Uterus (tissue), 2 donors: ENCODE measurements around the gene PPME1.

Experiments
- CTCF ChIP-seq, 4 experiments: fragments of 200-600 bp in 2 of 4; fragments of 450-650 bp in 2 of 4; sonication (generic) in 2 of 4; IDR thresholded peaks; one replicate each; pipeline ENCODE4 v1.5.1; 2016 to 2019; ENCODE audit warnings: antibody characterized with exemption in 4 of 4, mild to moderate bottlenecking in 2 of 4, moderate library complexity in 1 of 4
- POLR2A ChIP-seq, 2 donors: fragments of 450-650 bp; IDR thresholded peaks; one replicate each; pipeline ENCODE4 v1.6.1; 2016; ENCODE audit warnings: antibody characterized with exemption in 2 of 2, mild to moderate bottlenecking in 1 of 2, moderate library complexity in 1 of 2

GRCh38 chr11:74133436-74133835, 37.7 kb upstream of the PPME1 start:
- TF ChIP-seq CTCF (IDR thresholded peaks at IDR 0.05), result no peak
- TF ChIP-seq POLR2A (IDR thresholded peaks at IDR 0.05), result no peak
